ENCODE results near the gene DONSON.

DNA sequence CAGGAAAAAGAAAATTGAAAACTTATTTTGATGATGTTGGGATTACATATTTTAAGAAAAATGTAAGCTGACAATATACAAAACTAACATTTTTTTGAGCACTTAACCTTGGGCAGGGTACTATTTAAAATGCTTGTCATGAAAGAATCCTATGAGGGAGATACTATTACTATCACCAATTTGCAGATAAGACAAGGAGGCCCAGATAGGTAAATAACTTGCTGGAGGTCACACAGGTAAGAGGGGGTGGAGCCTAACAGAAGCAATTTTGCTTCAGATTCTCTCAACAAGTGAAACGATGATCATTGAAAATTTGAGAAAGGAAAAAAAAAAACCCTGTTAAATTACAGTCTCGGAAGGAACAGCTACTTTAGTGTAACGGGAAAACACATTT, 47.8 kb downstream of the DONSON start:
- TF ChIP-seq, protein P1, sequence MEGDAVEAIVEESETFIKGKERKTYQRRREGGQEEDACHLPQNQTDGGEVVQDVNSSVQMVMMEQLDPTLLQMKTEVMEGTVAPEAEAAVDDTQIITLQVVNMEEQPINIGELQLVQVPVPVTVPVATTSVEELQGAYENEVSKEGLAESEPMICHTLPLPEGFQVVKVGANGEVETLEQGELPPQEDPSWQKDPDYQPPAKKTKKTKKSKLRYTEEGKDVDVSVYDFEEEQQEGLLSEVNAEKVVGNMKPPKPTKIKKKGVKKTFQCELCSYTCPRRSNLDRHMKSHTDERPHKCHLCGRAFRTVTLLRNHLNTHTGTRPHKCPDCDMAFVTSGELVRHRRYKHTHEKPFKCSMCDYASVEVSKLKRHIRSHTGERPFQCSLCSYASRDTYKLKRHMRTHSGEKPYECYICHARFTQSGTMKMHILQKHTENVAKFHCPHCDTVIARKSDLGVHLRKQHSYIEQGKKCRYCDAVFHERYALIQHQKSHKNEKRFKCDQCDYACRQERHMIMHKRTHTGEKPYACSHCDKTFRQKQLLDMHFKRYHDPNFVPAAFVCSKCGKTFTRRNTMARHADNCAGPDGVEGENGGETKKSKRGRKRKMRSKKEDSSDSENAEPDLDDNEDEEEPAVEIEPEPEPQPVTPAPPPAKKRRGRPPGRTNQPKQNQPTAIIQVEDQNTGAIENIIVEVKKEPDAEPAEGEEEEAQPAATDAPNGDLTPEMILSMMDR (IDR thresholded peaks at IDR 0.05) = no peak
- no peak for TF ChIP-seq EP300 (IDR thresholded peaks at IDR 0.05)

Data from suprapubic skin (tissue), 3 donors.